ENCODE data around the gene HNRNPA0. TPM values are rescaled to one million over a fixed set of nuclear protein-coding genes. Genes with fewer than 3 reads are reported as not detected.

HNRNPA0 gene
- total and polyA plus RNA-seq, 9 donors = 16.9 to 52.9 (median 41.5) TPM

GRCh38 chr5:137730336-137730735 is 23.8 kb downstream of the HNRNPA0 start:
- H3K27ac ChIP-seq = no peak overlapping the region
- no peaks in the 10 kb centered on the region for H3K36me3 ChIP-seq
- DNase-seq = no peak
- no peaks in the 10 kb centered on the region for H3K9me3 ChIP-seq
- H3K4me3 ChIP-seq = no peak overlapping the region
- intact Hi-C loops (cut with DNase I) = no loop called here
- H3K4me1 ChIP-seq (ENCODE audit: insufficient read depth) = peaks cover 2% of the 10 kb centered on the region
- TF ChIP-seq CTCF (IDR thresholded peaks at IDR 0.05) (no peak), EP300 (IDR thresholded peaks at IDR 0.05) (no peak)
- no peaks in the 10 kb centered on the region for H3K27me3 ChIP-seq

GRCh38 chr5:137728048-137728447 is 26.1 kb downstream of the HNRNPA0 start:
- DNase-seq = no peak
- Histone ChIP-seq H3K9me3 (no peaks in the 10 kb centered on the region), H3K4me3 (no peak overlapping the region), H3K27ac (no peak overlapping the region), H3K4me1 (ENCODE audit: insufficient read depth) (no peaks in the 10 kb centered on the region), H3K27me3 (no peaks in the 10 kb centered on the region), H3K36me3 (no peaks in the 10 kb centered on the region)
- intact Hi-C loops (cut with DNase I) = no loop called here
- 90 to 96% (median 94%) methylated on average over 1 of the region's 1 CpG for WGBS, 3 donors
- TF ChIP-seq POLR2A (IDR thresholded peaks at IDR 0.05) = no peak
- TF ChIP-seq EP300 (IDR thresholded peaks at IDR 0.05) = no peak
- no peak for TF ChIP-seq CTCF (IDR thresholded peaks at IDR 0.05)

GRCh38 chr5:137727623-137728022 is 26.5 kb downstream of the HNRNPA0 start:
- Histone ChIP-seq H3K27me3 (no peaks in the 10 kb centered on the region), H3K9me3 (no peaks in the 10 kb centered on the region), H3K27ac (no peak overlapping the region), H3K4me3 (no peak overlapping the region), H3K36me3 (no peaks in the 10 kb centered on the region), H3K4me1 (ENCODE audit: insufficient read depth) (no peaks in the 10 kb centered on the region)
- DNase-seq = no peak
- WGBS, 3 donors = 87 to 97% (median 92%) methylated on average over 2 of the region's 2 CpGs
- TF ChIP-seq EP300 (IDR thresholded peaks at IDR 0.05) (no peak), CTCF (IDR thresholded peaks at IDR 0.05) (no peak), POLR2A (IDR thresholded peaks at IDR 0.05) (no peak)
- intact Hi-C loops (cut with DNase I) = no loop called here

GRCh38 chr5:137724251-137724650 is 29.9 kb downstream of the HNRNPA0 start:
- Histone ChIP-seq H3K9me3 (no peaks in the 10 kb centered on the region), H3K4me1 (ENCODE audit: insufficient read depth) (no peaks in the 10 kb centered on the region), H3K4me3 (no peak overlapping the region), H3K36me3 (no peaks in the 10 kb centered on the region), H3K27ac (no peak overlapping the region), H3K27me3 (no peaks in the 10 kb centered on the region)
- WGBS, 3 donors = 91 to 93% (median 92%) methylated on average over 2 of the region's 2 CpGs
- DNase-seq = no peak
- no peak for TF ChIP-seq POLR2A (IDR thresholded peaks at IDR 0.05)
- TF ChIP-seq CTCF (IDR thresholded peaks at IDR 0.05) = no peak
- TF ChIP-seq EP300 (IDR thresholded peaks at IDR 0.05) = no peak
- intact Hi-C loops (cut with DNase I) = no loop called here

GRCh38 chr5:137718611-137719010 is 35.6 kb downstream of the HNRNPA0 start:
- TF ChIP-seq EP300 (IDR thresholded peaks at IDR 0.05) = no peak
- TF ChIP-seq CTCF (IDR thresholded peaks at IDR 0.05) = no peak
- TF ChIP-seq POLR2A (IDR thresholded peaks at IDR 0.05) = no peak
- intact Hi-C loops (cut with DNase I) = no loop called here
- H3K36me3 ChIP-seq = no peaks in the 10 kb centered on the region
- H3K4me1 ChIP-seq (ENCODE audit: insufficient read depth) = no peaks in the 10 kb centered on the region
- H3K9me3 ChIP-seq = no peaks in the 10 kb centered on the region
- no peak for DNase-seq
- H3K27me3 ChIP-seq = no peaks in the 10 kb centered on the region
- H3K27ac ChIP-seq = no peak overlapping the region
- no peak overlapping the region for H3K4me3 ChIP-seq
